Forelimb muscle (tissue), 1 donor: ENCODE results near the gene IL21R. TPM values are rescaled to one million over a fixed set of nuclear protein-coding genes. Genes with fewer than 3 reads are reported as not detected.

ENCODE experiments used
- DNase-seq: peaks from one replicate; pipeline ENCODE4 v3.0.0-alpha.2; 2013; ENCODE audit warnings: low read depth
- polyA plus RNA-seq: library from polyadenylated mRNA; unstranded; fragments of 120-200 nt; gene quantifications from one replicate; pipeline ENCODE4 v1.2.1, GENCODE V29; 2013; ENCODE audit not compliant: insufficient read length

Gene IL21R
- polyA plus RNA-seq, 1 donor = 0.20 TPM

DNA sequence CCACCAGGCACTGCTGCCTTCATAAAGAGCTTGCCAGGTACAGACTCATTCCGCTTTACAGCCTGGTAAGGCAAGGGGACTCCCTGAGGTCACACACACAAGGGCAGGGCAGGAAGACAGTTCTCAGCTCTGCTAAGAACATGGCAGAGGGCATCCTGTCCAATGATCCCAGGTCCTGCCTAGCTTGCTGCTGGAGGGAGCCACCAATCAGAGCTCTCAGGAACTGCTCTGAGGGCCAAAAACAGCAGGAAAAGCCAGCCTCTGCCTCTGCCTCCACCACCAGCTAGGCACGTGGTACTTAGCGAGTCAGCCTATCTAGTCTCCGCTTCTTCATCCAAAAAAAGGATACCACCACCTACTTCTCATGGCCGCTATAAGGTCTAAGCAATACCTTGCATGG lies 81.7 kb downstream of the IL21R start:
- DNase-seq = no peak

DNA sequence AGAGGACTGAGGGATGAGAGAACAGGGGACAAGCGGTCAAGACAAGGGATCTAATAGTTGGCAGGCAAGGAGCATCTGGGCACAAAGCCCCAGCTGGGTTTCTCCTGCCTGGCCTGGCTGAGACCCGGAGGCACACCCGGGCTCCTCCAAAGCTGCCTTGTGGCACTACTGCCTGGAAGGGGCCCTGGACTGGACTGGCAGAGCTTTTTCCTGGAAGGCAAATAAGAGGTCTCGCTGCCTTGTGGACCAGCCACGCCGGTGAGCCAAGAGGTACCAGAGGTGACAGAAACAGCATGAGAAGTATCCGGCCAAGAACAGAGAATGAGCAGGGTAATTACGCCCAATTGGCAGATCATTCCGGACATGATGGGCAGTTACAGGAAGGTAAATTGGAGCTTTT lies 83.2 kb downstream of the IL21R start:
- no peak for DNase-seq

- DNase-seq = no peak
Measured at GRCh38 chr16:27485811-27486210, 83.8 kb downstream of the IL21R start.

- no peak for DNase-seq
Measured at GRCh38 chr16:27486344-27486743, 84.4 kb downstream of the IL21R start.

GRCh38 chr16:27486760-27487159 lies 84.8 kb downstream of the IL21R start:
- DNase-seq = no peak

DNA sequence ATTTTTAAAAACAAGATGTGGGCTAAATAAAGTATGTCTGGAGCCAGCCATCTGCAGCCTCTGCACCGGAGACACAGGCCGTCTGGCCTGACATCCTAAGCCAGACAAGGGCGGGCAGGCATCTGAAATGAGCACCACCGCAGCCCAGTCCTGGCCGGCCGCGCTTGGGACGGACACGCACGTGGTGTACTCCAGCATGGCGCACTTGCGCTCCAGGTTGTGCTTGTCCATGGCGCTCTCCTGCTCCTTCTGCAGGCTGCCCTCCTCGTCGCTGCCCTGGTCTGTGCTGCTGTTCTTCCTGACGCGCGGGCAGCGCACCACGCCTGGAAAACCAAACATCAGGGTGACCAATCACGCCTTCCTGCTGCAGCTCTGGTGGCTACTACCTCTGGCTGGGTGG lies 87.4 kb downstream of the IL21R start:
- DNase-seq = no peak

DNA sequence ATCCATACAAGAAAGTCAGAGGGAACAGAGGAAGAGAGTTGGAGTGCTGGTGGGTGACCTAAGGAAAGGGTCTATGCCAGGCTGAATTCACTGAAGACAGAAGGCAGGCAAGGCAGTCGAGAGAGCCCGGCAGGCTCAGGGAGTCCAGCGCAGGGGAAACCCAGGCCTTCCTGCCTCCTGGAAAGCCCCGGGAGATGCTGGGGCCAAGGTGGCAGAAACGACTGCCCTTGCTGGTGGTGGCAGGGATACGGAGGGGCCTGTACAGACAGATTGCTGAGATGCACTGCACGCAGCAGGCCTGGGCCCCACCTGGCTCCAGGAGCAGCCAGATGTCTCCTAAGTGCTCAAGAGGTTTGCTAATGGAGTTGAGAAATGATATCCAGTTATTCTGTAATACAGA lies 87.9 kb downstream of the IL21R start:
- no peak for DNase-seq

GRCh38 chr16:27491894-27492587 lies 90.1 kb downstream of the IL21R start:
- DNase-seq = no peak

DNA sequence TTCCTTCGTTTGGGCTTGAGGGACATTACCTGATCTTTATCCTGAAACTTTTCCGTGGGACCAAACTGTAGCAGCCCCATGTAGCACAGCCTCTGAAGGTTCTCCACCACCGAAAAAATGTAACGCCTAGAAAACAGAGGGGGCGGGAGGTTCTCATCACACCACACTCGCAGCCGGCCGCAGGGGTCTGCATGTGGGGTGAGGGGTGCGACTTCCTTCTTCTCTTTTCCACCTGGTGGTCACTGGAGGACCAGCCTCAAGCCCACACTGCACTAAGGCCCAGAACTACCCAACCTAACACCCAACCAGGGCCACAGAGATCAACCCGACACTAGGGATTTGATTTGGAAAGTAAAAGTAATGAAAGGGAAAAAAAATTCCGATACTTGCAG lies 90.6 kb downstream of the IL21R start:
- no peak for DNase-seq

DNA sequence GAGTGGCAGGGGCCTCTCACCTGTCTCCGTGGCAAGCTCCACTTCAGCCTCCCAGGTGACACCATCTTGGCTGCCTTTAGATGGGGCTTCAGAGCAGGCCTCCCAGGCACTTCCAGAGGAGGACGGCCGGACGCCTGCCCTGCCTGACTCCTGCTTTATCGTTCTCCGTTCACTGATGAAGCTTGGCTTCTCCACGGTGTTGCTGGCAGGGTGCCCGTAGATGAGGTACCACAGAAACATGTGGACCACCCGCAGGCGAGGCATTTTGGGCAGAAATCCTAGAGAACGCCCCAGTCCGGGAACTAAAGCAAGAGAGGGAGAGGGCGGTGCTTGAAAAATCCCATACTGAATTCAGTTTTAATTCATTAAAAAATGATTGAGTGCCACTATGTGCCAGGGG lies 93.2 kb downstream of the IL21R start:
- no peak for DNase-seq

DNA sequence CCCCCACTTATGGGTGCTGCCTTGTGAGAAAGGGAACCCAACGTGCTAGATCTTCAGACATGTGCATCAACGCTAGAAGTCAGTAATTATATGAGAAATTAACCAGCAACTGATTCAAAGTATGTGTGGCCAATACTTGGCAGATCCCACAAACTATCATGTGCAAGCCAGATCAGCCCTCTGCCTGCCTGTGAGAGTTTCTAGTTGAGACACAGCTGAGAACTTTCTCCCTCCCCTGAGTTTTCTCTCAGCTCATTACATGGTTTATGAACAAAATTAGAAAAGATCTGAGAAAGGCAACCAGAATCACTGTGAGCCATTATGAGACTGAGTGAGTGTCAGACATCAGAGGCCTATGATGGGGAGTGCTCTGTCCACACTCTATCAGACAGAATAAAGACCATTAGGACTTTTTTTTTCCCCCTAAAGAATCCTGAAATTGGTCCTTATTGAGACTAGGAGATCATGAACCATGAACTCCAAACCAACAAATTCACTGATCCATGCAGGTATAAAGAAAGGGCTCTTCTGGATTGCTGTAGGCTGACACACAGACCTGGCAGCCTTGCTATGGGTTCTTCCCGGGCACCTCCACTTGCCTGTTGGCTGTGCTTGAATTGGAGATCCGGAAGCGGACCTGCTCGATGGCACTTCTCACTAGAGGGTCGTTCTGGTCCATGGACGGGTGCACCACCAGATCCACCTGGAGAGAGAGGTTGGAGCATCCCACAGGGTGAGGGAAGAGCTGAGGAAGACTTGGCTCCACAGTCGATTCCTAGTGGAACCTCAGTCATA lies 96.3 kb downstream of the IL21R start:
- no peak for DNase-seq

DNA sequence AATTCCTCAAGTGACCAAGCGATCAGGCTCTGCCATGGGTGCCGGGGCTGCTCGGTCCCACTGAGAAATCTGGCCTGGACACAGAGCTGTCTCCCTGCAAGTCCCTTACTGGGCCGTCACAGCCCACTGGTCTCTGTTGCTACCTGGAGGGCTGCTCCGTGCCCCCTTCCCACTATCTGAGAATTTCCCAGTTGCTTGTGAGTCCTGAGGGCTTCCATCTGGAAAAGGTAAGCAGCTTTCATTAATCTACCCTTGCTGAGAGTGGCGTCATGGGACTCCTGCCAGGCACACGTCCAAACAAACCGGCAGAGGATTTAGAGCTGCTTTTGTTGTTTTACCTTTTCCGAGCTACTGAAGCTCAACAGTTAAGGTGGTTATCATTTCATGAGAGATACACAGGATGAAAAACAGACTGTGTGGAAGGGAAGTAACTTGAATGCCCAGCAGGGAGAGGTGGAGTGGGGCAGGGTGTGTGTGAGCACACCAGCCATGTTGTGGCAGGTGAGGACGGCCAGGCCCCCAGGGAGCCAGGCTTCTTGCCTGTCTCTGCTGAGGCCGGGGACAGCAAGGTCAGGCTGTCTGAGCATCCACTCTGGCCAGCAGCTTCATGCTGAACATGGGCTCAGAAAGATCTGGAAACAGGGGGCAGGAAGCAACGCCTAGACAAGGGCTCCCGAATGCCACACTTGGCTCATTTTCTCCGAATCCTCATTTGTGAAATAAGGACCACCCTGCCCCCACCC lies 97.1 kb downstream of the IL21R start:
- DNase-seq = no peak

GRCh38 chr16:27499659-27500055 lies 97.7 kb downstream of the IL21R start:
- no peak for DNase-seq

GRCh38 chr16:27500801-27501200 lies 98.8 kb downstream of the IL21R start:
- DNase-seq = no peak

Other genes with a start within 250 kb of the IL21R start
- 5.1 TPM for gene KDM8, start 198.6 kb upstream of the IL21R start, polyA plus RNA-seq
- gene NSMCE1, start 133.4 kb upstream of the IL21R start, polyA plus RNA-seq = 48.9 TPM
- 9.8 TPM for gene IL4R, start 88.2 kb upstream of the IL21R start, polyA plus RNA-seq
- gene GTF3C1, start 147.7 kb downstream of the IL21R start, polyA plus RNA-seq = 49.0 TPM
- 7.9 TPM for gene KATNIP, start 148.0 kb downstream of the IL21R start, polyA plus RNA-seq